Endothelial cell of umbilical vein (primary cell): ENCODE data around the gene SLC66A2. TPM values are rescaled to one million over a fixed set of nuclear protein-coding genes. Genes with fewer than 3 reads are reported as not detected.

Experiments
- BruUV-seq: library from RNA; stranded (reverse); fragments of 400-500 nt; replicated peaks from 2 replicates; lab custom pipeline; 2021; lab: Mats Ljungman, UMichigan
- CTCF ChIA-PET: fragments of 300-600, 350-600 bp; sonication (Branson Sonifier 250); formaldehyde crosslinking; loops from one replicate; lab custom pipeline; 2021; ENCODE audit warnings: antibody characterized with exemption, inconsistent platforms; lab: Charles Lee
- POLR2A ChIA-PET: fragments of 300-600, 350-600 bp; sonication (Branson Sonifier 250); formaldehyde crosslinking; loops from one replicate; lab custom pipeline; 2021; ENCODE audit warnings: antibody characterized with exemption, inconsistent platforms; lab: Charles Lee
- DNase-seq: peaks from one replicate; pipeline ENCODE4 v3.0.0-alpha.2; 2011; ENCODE audit warnings: low read depth, low spot score
- FAIRE-seq: peaks from 2 replicates; lab custom pipeline; 2011; peaks lifted over from hg19 to GRCh38; lab: Jason Lieb, UNC
- H2AFZ ChIP-seq: 2 replicates; pipeline ENCODE4 v1.6.0; 2012; ENCODE audit warnings: low read depth, low read length, control low read depth, inconsistent platforms
- H3K27ac ChIP-seq: 2 replicates; pipeline ENCODE4 v1.5.1; 2011; ENCODE audit warnings: low read depth, mild to moderate bottlenecking, control low read depth, low read length, moderate library complexity; ENCODE audit not compliant: insufficient read depth
- H3K27me3 ChIP-seq, 2 experiments: 2 replicates each; pipeline versions ENCODE4 v1.6.0 to v1.6.1; 2011; ENCODE audit warnings: low read length in 2 of 2, mixed read lengths in 1 of 2; ENCODE audit not compliant: control insufficient read depth in 2 of 2, insufficient read depth in 2 of 2
- H3K36me3 ChIP-seq, 2 experiments: 2 replicates in 1 of 2; 3 replicates in 1 of 2; pipeline ENCODE4 v1.5.1; 2011; ENCODE audit warnings: low read length in 2 of 2, mild to moderate bottlenecking in 1 of 2, moderate library complexity in 1 of 2; ENCODE audit not compliant: control insufficient read depth in 2 of 2, insufficient read depth in 2 of 2; ENCODE audit errors: extremely low read depth in 1 of 2
- H3K4me1 ChIP-seq: 3 replicates; pipeline ENCODE4 v1.5.1; 2011; ENCODE audit warnings: mild to moderate bottlenecking, low read length; ENCODE audit not compliant: control insufficient read depth, insufficient read depth; ENCODE audit errors: extremely low read depth
- H3K4me2 ChIP-seq: 2 replicates; pipeline ENCODE4 v1.6.1; 2011; ENCODE audit warnings: low read length, control low read depth, mixed read lengths; ENCODE audit not compliant: insufficient read depth
- H3K4me3 ChIP-seq, 3 experiments: fragments of 200-600 bp in 1 of 3; sonication (generic), shearing (Covaris generic) in 1 of 3; replicated peaks in 1 of 3; 2 replicates each; pipeline ENCODE4 v1.5.1; 2011 to 2016; ENCODE audit warnings: control low read depth in 3 of 3, low read length in 3 of 3, mild to moderate bottlenecking in 2 of 3, inconsistent platforms in 1 of 3, low read depth in 1 of 3, moderate library complexity in 1 of 3; ENCODE audit not compliant: insufficient read depth in 1 of 3
- H3K79me2 ChIP-seq: 2 replicates; pipeline ENCODE4 v1.6.0; 2012; ENCODE audit warnings: low read length, inconsistent platforms; ENCODE audit not compliant: control insufficient read depth, insufficient read depth
- H3K9ac ChIP-seq: replicated peaks from 2 replicates; pipeline ENCODE3; 2011; ENCODE audit warnings: low read length, control low read depth; ENCODE audit not compliant: insufficient read depth; ENCODE audit errors: extremely low read depth
- H3K9me1 ChIP-seq: replicated peaks from 3 replicates; pipeline ENCODE4 v1.6.0; 2011; ENCODE audit warnings: mild to moderate bottlenecking, low read length; ENCODE audit not compliant: control insufficient read depth, insufficient read depth; ENCODE audit errors: extremely low read depth
- H3K9me3 ChIP-seq: replicated peaks from 2 replicates; pipeline ENCODE4 v1.5.1; 2012; ENCODE audit warnings: low read length, inconsistent platforms; ENCODE audit not compliant: control insufficient read depth, insufficient read depth
- H4K20me1 ChIP-seq: replicated peaks from 2 replicates; pipeline ENCODE3; 2011; ENCODE audit warnings: mild to moderate bottlenecking, low read length; ENCODE audit not compliant: control insufficient read depth, insufficient read depth; ENCODE audit errors: extremely low read depth
- EZH2 ChIP-seq: IDR thresholded peaks from 2 replicates; pipeline ENCODE4 v1.6.1; 2012; ENCODE audit warnings: borderline replicate concordance, low read depth, mild to moderate bottlenecking, moderate library complexity, low read length, inconsistent platforms; ENCODE audit not compliant: severe bottlenecking
- FOS ChIP-seq: IDR thresholded peaks from 2 replicates; pipeline ENCODE4 v1.6.1; 2011; ENCODE audit warnings: mild to moderate bottlenecking, low read length, moderate library complexity, borderline replicate concordance; ENCODE audit not compliant: insufficient read depth
- GATA2 ChIP-seq: IDR thresholded peaks from 2 replicates; pipeline ENCODE4 v1.7.0; 2011; ENCODE audit warnings: low read depth, mild to moderate bottlenecking, moderate library complexity, mixed read lengths, low read length; ENCODE audit not compliant: insufficient read length, insufficient read depth
- JUN ChIP-seq: IDR thresholded peaks from 2 replicates; pipeline ENCODE4 v1.6.1; 2011; ENCODE audit warnings: borderline replicate concordance, low read depth; ENCODE audit not compliant: insufficient read length, insufficient read depth
- MYC ChIP-seq: IDR thresholded peaks from one replicate; pipeline ENCODE4 v1.6.1; 2011; ENCODE audit warnings: mild to moderate bottlenecking, low read depth, low read length
- POLR2A ChIP-seq: IDR thresholded peaks from 2 replicates; pipeline ENCODE4 v1.6.1; 2012; ENCODE audit warnings: low read depth, mild to moderate bottlenecking, control low read depth, low read length
- POLR2AphosphoS5 ChIP-seq: IDR thresholded peaks from 2 replicates; pipeline ENCODE4 v1.6.1; 2012; ENCODE audit warnings: low read depth, mild to moderate bottlenecking, control low read depth, low read length, moderate library complexity; ENCODE audit not compliant: insufficient read depth
- dilution Hi-C: fragments of 300-500 bp; cut with MboI; formaldehyde crosslinking; loops from one replicate; pipeline ENCODE4 v1.15.0; 2019; ENCODE audit warnings: low sequenced_read_pairs; ENCODE audit not compliant: extremely low pct_ligation_motif_present
- intact Hi-C: fragments of 100-400 bp; cut with micrococcal nuclease; formaldehyde crosslinking; loops from one replicate; pipeline ENCODE4 v1.10.0; 2022
- polyA plus RNA-seq, 4 experiments: library from polyadenylated mRNA; depleted of rRNA in 3 of 4; stranded (reverse) in 3 of 4; unstranded in 1 of 4; fragments of >200 nt; gene quantifications; 2 replicates each; pipeline versions ENCODE4 v1.2.1 to v1.2.3, GENCODE V29; 2011 to 2012; ENCODE audit warnings: missing spikeins in 1 of 4
- total RNA-seq: library from RNA; stranded (reverse); gene quantifications from 2 replicates; pipeline ENCODE4 v1.2.3, GENCODE V29; 2021
- TF ChIP-seq, protein P1 (sequence below), 2 donors: IDR thresholded peaks; 1 replicate in 1 of 2; 2 replicates in 1 of 2; pipeline ENCODE4 v1.5.1; 2011; ENCODE audit warnings: low read length in 2 of 2, mild to moderate bottlenecking in 2 of 2, moderate library complexity in 2 of 2, control low read depth in 1 of 2, inconsistent platforms in 1 of 2, low read depth in 1 of 2; ENCODE audit not compliant: insufficient read depth in 1 of 2; ENCODE audit errors: extremely low read depth in 1 of 2
- TF ChIP-seq, protein P2 (sequence below): IDR thresholded peaks from 2 replicates; pipeline ENCODE4 v1.6.1; 2011; ENCODE audit not compliant: insufficient read depth, insufficient read length

The SLC66A2 gene
- total and polyA plus RNA-seq, 2 donors (not counting 3 experiments of a cell fraction or from before 2014, with no cell fraction given): 32.5 to 37.1 TPM

DNA sequence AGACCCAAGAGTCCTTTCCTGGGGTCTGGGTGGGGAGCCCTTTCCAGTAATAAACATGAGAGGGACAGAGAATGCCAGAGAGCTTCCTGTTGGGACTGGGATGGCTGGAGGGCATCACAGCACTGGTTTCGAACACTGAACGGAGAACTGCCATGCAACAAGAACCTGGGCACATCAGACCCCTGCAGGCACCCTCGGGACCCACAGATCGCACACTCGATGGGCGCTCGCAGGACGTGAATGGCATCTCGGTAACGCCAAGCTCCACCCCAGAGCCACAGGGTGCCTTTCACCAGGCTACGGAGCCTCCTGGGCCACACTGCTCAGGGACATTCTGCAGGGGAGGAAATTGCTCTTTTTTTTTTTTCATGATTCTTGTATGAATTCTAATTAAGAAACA is 25.1 kb downstream of the SLC66A2 start:
- Histone ChIP-seq H3K9ac (no peak overlapping the region), H3K4me3 (no peak overlapping the region), H2AFZ (no peak overlapping the region), H3K27ac (no peak overlapping the region), H3K9me1 (no peaks in the 10 kb centered on the region), H3K4me2 (no peak overlapping the region), H3K27me3 (no peaks in the 10 kb centered on the region), H3K4me1 (no peaks in the 10 kb centered on the region), H3K79me2 (peaks cover 14% of the 10 kb centered on the region), H3K36me3 (peaks cover 0 to 13% of the 10 kb centered on the region in 2 experiments), H3K9me3 (no peaks in the 10 kb centered on the region), H4K20me1 (no peaks in the 10 kb centered on the region)
- dilution Hi-C loops: no loop called here
- ChIA-PET POLR2A (no interaction called here), CTCF (no interaction called here)
- no peak for DNase-seq
- BruUV-seq: no TSS peak
- intact Hi-C loops: no loop called here
- TF ChIP-seq, protein P1, sequence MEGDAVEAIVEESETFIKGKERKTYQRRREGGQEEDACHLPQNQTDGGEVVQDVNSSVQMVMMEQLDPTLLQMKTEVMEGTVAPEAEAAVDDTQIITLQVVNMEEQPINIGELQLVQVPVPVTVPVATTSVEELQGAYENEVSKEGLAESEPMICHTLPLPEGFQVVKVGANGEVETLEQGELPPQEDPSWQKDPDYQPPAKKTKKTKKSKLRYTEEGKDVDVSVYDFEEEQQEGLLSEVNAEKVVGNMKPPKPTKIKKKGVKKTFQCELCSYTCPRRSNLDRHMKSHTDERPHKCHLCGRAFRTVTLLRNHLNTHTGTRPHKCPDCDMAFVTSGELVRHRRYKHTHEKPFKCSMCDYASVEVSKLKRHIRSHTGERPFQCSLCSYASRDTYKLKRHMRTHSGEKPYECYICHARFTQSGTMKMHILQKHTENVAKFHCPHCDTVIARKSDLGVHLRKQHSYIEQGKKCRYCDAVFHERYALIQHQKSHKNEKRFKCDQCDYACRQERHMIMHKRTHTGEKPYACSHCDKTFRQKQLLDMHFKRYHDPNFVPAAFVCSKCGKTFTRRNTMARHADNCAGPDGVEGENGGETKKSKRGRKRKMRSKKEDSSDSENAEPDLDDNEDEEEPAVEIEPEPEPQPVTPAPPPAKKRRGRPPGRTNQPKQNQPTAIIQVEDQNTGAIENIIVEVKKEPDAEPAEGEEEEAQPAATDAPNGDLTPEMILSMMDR (IDR thresholded peaks at IDR 0.05; ENCODE audit: extremely low read depth in 1 of 2, insufficient read depth in 1 of 2, low read depth in 1 of 2, low read length in 2 of 2): no peak
- TF ChIP-seq MYC (no peak), EZH2 (no peak), POLR2A (no peak), FOS (no peak), GATA2 (no peak), JUN (no peak), POLR2AphosphoS5 (no peak)
- TF ChIP-seq, protein P2, sequence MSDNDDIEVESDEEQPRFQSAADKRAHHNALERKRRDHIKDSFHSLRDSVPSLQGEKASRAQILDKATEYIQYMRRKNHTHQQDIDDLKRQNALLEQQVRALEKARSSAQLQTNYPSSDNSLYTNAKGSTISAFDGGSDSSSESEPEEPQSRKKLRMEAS: no peak
- no peak for FAIRE-seq
